H4 (cell line): ENCODE measurements around the gene IZUMO1R. TPM values are rescaled to one million over a fixed set of nuclear protein-coding genes. Genes with fewer than 3 reads are reported as not detected.
"Not testable (repeated sequence)": the region's sequence is repeated elsewhere in the genome, so short reads cannot be mapped to it uniquely, and the experiment has no call there.

Experiments
- DNase-seq: peaks from one replicate; pipeline ENCODE4 v3.0.0-alpha.2; 2015; ENCODE audit warnings: low spot score
- total RNA-seq: library from RNA; depleted of rRNA; stranded (reverse); fragments of >200 nt; shearing (Covaris generic); gene quantifications from 2 replicates; pipeline ENCODE4 v1.2.3, GENCODE V29; 2014; rRNA removed

The IZUMO1R gene
- not detected in 2 replicates for total RNA-seq

DNA sequence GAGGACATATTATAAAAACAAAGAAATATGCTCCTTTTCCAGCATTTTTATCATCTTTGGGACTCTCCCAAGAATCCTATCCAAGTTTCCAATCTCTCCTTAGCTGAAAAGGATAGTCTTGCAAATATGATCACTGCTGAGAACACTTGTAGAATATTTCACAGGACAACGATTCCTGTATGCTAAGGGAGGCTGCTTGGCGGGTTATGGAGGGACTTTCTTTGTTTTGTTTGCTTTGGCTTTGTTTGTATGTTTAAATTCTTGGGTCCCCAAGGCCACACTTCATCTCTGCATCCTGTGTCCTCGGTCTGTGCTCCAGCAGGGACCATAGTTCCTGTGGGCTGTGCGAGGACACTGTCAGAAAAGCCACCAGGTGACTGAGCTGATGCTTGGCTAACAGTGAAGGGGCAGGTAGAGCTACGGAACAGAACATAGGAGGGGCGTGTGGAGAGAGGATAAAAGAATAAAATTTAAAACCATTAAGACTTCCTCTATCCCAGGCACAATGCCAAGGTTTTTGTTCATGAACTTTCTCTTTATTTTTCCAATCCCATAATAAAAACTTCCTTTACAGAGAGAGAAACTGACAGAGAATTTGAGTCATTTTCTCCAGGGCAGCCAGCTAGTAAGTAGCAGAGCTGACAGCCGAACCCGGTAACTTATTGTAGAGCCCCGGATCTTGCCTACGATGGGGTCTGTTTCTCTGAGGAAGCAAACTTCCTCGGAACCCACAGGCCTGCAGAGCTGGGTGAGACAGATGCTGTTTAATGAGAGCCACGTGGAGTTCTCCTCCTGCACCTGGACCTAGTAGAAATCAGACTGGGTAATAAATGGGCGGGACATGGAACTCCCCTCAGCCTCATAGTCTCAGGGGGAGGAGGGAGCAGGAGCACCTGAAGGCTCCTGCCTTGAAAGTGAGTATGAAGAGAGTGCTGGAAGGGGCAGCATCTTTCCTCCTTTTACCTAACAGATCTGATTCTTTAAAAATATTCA, at the start of gene IZUMO1R:
Gene IZUMO1R (plus strand): TSS at position 615 of the 993 bp plus-strand sequence. CDS start 1,057 bp downstream, outside the sequence.
- no peak for DNase-seq

DNA sequence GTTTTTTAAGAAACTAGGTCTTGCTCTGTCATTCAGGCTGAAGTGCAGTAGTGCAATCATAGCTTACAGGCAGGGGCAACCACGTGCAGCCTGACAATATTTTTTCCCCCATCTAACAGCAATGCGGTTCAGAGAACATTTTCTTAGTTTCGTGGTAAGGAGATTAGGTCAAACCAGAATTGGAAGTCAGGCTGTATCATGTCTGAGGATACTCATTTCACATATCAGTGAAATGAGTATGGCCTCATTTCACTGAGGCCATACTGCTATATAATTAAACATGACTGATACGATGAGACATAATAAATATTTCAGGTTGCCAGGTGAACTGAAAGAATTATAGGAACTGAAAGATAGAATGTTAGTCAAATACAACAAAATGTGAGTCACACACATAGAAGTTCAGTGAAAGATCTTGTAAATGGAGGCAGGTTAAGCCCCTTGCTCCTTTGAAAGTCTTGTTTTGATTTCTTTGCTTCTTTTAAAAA, 32.5 kb upstream of the IZUMO1R start:
- no peak for DNase-seq

DNA sequence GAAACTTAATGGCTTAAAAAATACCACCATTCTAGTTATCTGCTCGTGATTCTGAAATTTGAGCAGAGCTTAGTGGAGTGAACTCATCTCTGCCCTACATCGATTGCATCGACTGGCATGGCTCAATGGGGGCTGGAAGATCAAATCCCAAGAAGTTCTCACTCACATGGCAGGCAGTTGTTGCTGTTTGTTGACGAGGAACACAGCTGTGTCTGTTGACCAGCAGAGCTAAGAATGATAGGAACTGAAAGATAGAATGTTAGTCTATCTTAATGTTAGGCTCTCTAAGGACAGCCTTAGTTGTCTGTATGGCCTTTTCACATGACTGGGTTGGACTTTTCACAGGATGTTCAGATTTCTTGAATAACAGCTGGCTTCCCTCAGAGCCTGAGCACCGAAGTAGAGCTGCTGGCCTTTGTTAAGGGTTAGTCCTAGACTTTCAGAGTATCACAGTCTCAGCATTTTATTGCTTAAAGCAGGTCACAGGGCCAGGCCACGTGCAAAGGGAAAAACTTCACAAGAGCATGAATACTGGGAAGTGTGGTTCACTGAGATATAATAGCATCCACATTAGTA, 31.6 kb upstream of the IZUMO1R start:
- DNase-seq: no peak

DNA sequence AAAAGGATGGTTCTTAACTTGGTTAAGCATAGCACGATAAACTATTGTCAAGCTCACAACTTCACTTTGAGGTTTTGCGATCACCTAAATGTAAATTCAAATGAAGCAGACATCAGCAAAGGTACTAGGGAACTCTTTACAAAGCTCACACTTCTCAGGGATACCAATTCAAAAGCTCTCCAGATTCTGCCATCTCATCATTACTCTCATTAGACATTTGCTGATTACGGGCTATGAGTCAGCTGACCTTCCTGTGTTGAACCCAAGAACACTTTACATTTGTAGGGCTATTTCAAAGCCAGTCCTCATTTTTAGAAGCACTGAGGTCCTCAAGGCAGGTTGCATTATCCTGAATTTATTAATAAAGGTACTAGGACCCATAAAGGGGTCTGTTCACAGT, 28.4 kb upstream of the IZUMO1R start:
- no peak for DNase-seq

DNA sequence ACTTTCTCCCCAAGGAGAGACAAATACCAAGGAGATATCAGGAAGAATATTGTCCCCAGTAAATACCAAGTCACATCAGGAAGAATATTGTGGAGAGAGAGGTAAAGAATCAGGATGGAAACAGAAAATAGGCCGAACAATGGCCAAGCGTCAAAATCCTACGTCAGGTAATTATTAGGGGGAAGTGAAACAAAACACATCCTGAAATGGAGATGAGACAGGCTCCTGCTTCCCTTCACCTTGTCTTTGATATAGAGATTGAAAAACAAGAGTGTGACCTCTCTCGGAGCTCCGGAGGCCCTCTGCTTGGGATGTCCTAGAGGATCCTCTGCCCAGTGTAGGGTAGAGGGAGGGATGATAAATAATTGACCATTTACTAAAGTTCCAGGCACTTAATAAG, 27.4 kb upstream of the IZUMO1R start:
- no peak for DNase-seq

DNA sequence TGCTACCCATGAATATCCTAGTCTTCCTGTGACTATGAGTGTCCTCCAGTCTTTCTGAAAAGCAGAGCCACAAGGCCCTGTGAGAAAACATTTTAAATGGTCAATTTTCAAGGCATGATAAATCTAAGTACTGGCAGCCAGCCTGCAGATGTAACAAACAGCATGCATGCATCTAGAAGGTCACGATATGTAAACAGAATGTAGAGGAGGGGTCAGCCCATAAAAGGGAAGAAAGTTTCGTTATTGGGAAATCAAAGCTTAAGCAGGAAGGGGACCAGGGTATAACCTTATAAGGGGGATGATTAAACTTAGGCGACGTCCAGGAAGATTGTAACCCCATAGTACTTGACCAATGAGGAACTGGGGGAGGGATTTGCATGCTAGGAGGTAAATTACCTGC, 26.2 kb upstream of the IZUMO1R start:
- DNase-seq: not testable (repeated sequence)

DNA sequence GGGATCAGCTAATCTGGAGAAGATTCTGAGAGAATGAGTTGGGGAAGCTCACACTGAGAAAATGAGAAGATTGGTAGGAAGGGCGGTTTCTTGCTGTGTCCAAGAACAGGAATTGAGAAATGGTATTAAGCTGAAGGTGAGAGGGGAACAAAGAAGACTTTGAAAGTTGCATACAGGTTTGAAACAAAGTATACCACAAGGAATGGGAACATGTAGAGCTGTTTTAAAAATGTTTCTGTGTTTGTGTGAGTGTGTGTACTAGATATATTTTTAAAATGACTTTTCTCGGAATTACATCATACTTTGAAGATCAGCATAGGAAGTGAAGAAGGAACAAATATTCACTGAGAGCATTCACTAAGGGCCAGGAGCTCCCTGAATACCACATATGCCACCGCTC, 24.4 kb upstream of the IZUMO1R start:
- no peak for DNase-seq

DNA sequence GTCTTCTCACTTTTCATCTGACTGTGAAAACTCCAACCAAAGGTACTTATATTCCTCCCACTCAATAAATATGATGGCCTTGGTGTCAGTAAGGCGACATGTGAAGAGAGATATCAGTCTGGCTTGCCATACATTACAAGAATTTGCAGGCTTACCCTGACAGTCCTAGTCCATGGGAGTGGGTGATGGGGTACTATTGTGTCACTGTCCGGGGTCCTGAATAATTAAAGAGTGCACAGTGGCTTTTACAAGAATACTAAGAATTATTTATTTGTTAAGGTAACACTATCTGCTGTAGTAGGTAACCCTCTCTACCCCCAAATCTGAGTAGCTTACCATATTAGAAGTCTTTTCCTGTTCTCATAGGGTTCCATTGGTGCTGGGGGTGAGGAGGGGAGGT, 23.1 kb upstream of the IZUMO1R start:
- no peak for DNase-seq

DNA sequence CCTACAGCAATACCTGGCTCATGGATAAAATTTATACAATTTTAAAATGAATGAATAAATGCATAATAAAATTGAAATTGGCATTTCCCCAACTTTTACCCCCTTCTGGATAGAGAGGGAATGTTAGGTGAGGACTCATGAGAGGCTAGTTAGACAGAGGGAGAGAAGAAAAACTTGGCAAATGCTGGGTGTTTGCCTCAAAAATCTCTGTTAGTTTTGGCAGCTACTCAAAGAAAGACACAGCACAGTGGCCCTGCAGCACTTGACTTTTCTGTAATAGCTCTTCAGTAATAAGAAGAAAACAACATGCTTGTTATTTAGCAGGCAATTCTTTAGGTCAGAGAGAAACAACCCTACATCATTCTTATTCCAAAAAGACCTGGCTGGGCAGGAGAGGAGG, 20.7 kb upstream of the IZUMO1R start:
- no peak for DNase-seq

DNA sequence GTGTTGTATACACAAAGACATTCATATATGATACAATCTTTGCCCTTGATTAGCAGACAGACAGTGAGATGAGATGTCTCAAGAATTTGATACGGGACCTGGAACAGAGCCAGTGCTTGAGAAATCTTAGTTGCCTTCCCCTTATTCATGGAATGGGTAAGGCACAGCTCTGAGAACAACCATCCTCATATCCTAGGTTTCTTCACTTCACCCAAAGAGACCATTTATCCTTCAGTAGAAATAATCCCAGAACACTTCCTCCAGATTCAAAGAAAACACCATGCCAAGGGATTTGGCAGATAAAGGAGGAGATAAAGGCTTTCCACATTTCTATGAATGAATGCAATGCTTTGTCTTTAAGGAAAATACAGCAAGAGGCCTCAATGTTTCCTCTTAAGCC, 8.8 kb upstream of the IZUMO1R start:
- DNase-seq: no peak

DNA sequence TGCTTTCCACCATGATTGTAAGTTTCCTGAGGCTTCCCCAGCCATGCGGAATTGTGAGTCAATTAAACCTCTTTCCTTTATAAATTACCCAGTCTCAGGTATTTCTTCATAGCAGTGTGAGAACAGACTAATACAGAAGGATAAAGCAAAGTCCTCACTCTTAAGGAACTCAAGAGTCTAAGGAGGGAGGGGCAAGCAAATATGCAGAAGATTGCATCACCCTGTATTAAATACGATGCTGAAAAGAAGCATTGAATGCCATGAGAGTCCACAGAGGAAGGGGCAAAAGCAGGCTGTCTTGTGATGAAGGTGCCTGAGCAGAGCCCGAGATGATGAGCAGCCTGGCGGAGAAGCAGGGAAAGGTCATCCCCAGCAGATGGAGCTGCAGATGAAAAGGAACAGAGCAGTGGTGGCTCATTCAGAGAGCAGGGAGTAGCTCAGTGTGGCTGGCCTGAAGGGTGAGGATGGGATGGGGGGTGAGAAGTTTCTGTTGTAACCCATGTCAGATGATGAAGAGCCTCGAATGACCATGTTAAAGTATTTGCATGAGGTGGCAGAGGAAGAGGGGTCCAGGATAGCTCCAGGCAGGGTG, 6.3 kb upstream of the IZUMO1R start:
- no peak for DNase-seq

DNA sequence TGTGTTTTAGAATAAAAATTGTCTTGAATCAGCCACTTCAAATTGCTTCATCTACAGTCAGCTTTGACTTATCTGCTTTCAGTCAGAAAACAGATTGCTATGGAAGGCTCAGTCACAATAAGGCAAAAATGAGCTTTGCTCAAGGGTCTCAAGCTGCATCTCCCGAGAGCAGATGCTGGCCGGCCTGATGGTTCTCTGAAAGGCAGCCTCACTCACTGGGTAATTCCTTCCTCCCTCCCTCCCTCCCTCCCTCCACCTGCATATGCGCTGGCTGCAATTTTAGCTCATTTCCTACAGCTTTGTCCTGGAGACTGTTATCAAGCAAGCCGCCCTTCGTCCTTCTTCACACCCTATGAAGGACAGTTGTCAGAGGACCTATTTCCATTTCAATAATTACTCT, 1.6 kb upstream of the IZUMO1R start:
- DNase-seq: no peak

DNA sequence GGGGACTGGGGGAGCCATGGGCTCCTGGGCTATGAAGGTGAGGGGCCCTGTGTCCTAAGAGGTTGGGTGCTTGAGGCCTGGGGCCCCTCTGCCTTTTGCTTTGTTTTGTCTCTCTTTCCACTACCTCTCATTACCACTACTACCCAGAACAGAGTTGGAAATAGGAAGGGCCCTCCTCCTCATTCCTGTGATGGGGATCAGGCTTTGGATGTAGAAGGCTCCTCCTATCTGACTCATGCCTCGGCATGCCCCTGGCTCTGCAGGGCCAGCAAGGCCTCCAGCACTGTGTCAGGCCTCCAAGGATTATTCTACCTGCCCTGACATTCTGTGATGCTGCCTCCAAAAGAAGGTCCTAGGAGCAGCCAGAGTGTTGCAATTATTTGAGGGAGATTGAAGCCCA, 766 bp downstream of the IZUMO1R start:
- DNase-seq: no peak

DNA sequence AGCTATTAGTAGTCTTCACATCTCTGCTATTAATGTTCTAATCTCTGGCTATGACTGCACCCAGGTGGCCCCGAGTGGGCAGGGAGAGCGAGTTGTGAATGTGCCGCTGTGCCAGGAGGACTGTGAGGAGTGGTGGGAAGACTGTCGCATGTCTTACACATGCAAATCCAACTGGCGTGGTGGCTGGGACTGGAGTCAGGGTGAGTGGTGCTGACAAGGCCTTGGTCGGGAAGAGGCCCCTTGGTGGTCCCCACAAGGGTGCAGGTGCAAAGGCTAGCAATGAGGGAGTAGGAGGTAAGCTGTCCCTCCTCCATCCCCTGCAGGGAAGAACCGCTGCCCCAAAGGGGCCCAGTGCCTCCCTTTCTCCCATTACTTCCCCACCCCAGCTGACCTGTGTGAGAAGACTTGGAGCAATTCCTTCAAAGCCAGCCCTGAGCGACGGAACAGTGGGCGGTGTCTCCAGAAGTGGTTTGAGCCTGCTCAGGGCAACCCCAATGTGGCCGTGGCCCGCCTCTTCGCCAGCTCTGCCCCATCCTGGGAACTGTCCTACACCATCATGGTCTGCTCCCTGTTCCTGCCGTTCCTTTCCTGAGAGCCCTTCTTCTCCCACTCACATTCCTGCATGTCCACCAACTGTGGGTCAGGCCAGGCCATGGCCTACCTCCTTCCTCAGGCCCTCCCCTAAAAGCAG, 2.9 kb downstream of the IZUMO1R start:
- DNase-seq: no peak

DNA sequence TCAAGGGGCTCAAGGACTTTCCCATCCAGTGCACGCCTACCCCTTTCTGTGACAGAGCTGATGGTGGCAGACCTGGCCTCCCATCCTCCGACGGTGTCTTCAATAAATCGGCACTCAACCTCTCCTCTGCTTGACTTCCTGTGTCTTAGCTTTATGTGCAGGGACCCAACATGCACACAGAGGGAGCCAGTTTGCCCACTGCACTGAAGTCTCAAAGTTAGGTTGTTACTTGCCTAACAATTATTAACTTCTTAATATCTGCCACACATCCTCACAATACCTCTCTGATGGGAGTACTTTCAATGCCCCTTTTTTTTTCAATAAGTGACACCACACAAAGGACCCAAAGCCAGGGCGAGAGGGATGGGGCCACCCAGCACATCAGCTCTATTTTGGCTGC, 3.6 kb downstream of the IZUMO1R start:
- no peak for DNase-seq

DNA sequence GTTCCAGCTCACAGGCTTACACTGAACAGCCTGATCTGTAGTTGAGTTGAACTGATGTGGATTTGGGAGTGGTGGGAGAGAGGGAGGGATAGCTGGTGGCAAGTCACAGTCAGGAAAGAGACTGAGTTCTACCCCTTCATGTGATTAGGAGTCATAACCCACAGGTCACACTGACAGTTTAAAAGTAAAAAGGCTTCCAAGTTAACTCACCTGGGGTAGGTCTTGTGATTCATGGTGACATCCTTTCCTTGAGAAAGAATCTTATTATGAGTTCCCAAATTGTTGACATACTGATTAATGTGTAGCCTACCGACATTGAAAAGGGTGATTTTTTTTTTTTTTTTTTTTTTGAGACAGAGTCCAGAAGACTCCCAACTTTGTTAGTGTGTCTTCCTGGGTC, 5.4 kb downstream of the IZUMO1R start:
- DNase-seq: no peak

DNA sequence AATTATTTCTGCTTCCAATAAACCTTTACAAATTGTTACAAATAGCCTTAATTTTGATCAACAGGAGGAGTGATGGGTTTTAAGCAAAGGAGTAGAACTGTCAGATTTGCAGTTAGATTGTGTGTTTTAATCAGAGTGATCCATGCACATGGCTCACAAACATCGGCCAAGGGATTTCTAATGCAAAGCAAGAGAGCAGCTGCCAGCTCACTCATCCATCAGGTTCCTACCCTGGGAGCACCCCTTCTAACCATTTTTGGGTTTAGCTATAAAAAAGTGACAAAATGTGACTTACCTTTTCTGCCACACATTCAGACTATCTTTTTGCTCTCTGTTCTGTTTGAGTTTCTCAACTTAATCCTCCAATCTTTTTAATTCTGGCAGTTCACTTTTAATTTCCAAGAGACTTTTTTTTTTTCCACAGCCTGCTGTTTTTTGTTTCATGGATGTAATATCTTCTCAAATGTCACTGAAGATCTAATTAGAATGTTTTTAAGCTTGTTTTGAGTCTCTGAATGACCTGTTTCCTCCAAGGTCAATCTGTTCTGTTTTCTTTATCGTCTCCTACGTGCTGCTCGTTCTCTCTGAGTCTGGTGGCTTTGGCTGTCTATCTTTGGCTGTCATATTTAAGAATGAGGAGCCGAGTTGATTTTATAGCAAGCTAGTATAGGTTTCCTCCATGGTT, 6.0 kb downstream of the IZUMO1R start:
- DNase-seq: no peak

DNA sequence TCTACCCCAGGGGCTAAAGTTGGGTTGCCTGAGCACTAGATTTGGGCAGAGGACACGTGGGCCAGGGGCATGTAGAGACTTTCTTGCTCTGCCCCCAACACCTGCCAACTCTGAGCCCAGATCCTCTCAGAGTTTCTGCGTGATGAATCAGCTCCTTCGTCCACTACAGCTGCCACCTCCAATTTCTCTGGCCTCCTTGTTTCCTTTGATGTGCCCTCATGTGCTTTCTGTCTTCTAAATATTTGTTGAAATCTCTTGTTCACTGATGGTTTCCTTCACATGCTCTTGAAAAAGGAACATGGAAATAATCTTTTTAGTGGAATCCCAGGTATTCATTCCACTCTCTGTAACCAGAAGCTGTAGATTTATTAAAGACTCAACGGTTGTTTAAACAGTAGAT, 8.0 kb downstream of the IZUMO1R start:
- DNase-seq: no peak

DNA sequence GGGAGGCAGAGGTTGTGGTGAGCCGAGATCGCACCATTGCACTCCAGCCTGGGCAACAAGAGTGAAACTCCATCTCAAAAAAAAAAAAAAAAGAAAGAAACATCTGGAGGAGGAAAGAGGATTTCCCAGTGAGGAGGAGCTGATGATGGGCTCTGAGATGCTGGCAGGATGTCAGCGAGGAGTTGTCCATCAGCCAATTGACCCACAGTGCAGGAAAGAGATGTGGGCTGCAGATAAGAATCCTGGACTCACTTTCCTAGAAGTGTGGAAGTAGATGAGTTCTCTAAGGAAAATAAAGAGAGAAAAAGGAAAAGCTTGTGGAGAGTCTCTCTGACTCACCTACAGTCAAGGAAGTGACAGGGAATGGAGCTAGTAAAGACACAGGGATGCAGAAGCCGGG, 9.7 kb downstream of the IZUMO1R start:
- no peak for DNase-seq

DNA sequence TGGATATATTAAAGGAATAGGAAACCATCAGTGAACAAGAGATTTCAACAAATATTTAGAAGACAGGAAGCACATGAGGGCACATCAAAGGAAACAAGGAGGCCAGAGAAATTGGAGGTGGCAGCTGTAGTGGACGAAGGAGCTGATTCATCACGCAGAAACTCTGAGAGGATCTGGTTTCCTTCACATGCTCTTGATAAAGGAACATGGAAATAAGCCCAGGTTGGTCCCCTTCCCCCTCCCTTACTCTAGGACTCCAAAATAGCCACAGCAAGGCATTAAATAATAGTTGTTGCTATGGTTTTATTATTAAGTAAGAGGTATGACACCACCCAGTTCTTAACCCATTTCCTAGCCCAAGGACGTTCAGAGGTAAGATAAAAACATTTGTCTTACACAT, 11.3 kb downstream of the IZUMO1R start:
- DNase-seq: no peak

DNA sequence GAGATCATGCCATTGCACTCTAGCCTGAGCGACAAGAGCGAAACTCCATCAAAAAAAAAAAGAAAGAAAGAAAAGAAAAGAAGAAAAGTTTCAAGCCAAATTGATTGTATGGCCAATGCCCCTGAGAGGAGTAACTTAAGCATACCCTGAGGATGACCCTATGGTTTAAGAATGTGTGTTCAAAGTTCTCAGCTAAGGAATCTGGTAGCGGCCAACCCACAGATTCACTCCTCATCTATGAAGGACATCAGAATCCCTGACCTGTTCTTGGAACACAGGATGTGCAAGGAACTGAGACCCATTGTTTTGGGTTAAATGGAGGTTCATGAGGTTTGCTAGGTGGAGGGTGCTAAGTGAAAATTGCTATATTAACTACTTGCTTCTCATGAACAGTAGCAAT, 18.1 kb downstream of the IZUMO1R start:
- DNase-seq: no peak

DNA sequence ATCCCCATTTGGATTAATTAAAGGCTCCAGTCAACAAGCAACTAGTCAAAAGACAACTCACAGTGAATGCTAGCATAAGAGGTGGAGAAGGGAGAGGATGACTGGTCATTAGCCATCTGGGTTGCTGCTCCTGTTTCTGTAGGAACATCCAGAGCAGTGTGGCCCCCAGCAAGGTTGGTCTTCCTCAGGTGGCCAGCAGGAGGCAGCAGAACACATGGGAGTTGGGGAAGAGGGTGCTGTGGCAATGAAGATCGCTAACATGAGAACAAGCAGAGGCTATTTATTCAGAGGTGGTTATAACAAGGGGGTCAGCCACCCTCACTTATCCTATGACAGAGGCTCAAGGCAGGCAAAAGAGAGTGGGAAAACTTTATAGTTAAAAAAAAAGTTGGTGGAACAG, 21.3 kb downstream of the IZUMO1R start:
- DNase-seq: no peak
